CD14-positive monocyte (primary cell): ENCODE measurements around the gene DIS3L2. TPM values are rescaled to one million over a fixed set of nuclear protein-coding genes. Genes with fewer than 3 reads are reported as not detected.

Source experiments
- DNase-seq, 3 donors: peaks; one replicate each; pipeline ENCODE4 v3.0.0-alpha.2; 2011 to 2022
- H2AFZ ChIP-seq: 2 replicates; pipeline ENCODE4 v1.6.0; 2012; ENCODE audit warnings: mild to moderate bottlenecking, low read depth, low read length, inconsistent platforms; ENCODE audit not compliant: insufficient read depth, poor library complexity, severe bottlenecking
- H3K27ac ChIP-seq, 2 donors: 1 replicate in 1 of 2; 2 replicates in 1 of 2; pipeline ENCODE4 v1.5.1; 2012 to 2013; ENCODE audit warnings: low read length in 2 of 2, control low read depth in 1 of 2, inconsistent platforms in 1 of 2, low read depth in 1 of 2, mild to moderate bottlenecking in 1 of 2
- H3K27me3 ChIP-seq, 2 donors: one replicate each; pipeline versions ENCODE4 v1.6.0 to v1.6.1; 2011 to 2013; ENCODE audit warnings: low read length in 2 of 2; ENCODE audit not compliant: control insufficient read depth in 2 of 2, insufficient read depth in 2 of 2
- H3K36me3 ChIP-seq, 2 donors: replicated peaks in 1 of 2; 1 replicate in 1 of 2; 2 replicates in 1 of 2; pipeline versions ENCODE4 v1.5.1 to v1.6.1; 2012 to 2013; ENCODE audit warnings: low read length in 2 of 2, control low read depth in 1 of 2, inconsistent platforms in 1 of 2, mild to moderate bottlenecking in 1 of 2; ENCODE audit not compliant: insufficient read depth in 2 of 2, control insufficient read depth in 1 of 2
- H3K4me1 ChIP-seq, 2 donors: 1 replicate in 1 of 2; 2 replicates in 1 of 2; pipeline versions ENCODE4 v1.5.1 to v1.6.1; 2012 to 2013; ENCODE audit warnings: low read length in 2 of 2, control low read depth in 1 of 2, inconsistent platforms in 1 of 2, mild to moderate bottlenecking in 1 of 2, moderate library complexity in 1 of 2; ENCODE audit not compliant: insufficient read depth in 2 of 2, control insufficient read depth in 1 of 2
- H3K4me2 ChIP-seq: replicated peaks from 2 replicates; pipeline ENCODE3; 2012; ENCODE audit warnings: low read length, moderate library complexity, mild to moderate bottlenecking; ENCODE audit not compliant: poor library complexity, severe bottlenecking; ENCODE audit errors: extremely low read depth
- H3K4me3 ChIP-seq, 3 experiments: fragments of 200-600 bp in 1 of 3; sonication (generic) in 1 of 3; replicated peaks in 1 of 3; 1 replicate in 2 of 3; 2 replicates in 1 of 3; pipeline ENCODE4 v1.5.1; 2011 to 2013; ENCODE audit warnings: low read length in 3 of 3, mild to moderate bottlenecking in 3 of 3, control low read depth in 2 of 3, low read depth in 2 of 3, inconsistent platforms in 1 of 3, moderate library complexity in 1 of 3
- H3K79me2 ChIP-seq: 2 replicates; pipeline ENCODE4 v1.6.0; 2012; ENCODE audit warnings: mild to moderate bottlenecking, control low read depth, inconsistent platforms, low read length, moderate library complexity; ENCODE audit not compliant: insufficient read depth
- H3K9ac ChIP-seq: 2 replicates; pipeline ENCODE4 v1.6.0; 2017; ENCODE audit warnings: low read length, mild to moderate bottlenecking; ENCODE audit not compliant: insufficient read depth, poor library complexity, severe bottlenecking
- H3K9me3 ChIP-seq, 2 donors: replicated peaks in 1 of 2; 1 replicate in 1 of 2; 2 replicates in 1 of 2; pipeline versions ENCODE4 v1.5.1 to v1.6.1; 2012 to 2013; ENCODE audit warnings: low read length in 2 of 2, control low read depth in 1 of 2; ENCODE audit not compliant: control insufficient read depth in 1 of 2, insufficient read depth in 1 of 2
- H4K20me1 ChIP-seq: 2 replicates; pipeline ENCODE4 v1.6.0; 2012; ENCODE audit warnings: mild to moderate bottlenecking, low read length, control low read depth, moderate library complexity; ENCODE audit not compliant: insufficient read depth
- H3K27ac Mint-ChIP-seq, 7 donors: one replicate each; pipeline ENCODE4 v1.8.0; 2020; ENCODE audit warnings: mild to moderate bottlenecking in 7 of 7, mixed read lengths in 7 of 7, moderate library complexity in 6 of 7, inconsistent platforms in 2 of 7
- H3K27me3 Mint-ChIP-seq, 3 donors: one replicate each; pipeline ENCODE4 v1.8.0; 2021 to 2022; ENCODE audit warnings: low read depth in 3 of 3, mild to moderate bottlenecking in 3 of 3, mixed read lengths in 3 of 3, moderate library complexity in 3 of 3, inconsistent platforms in 1 of 3
- H3K36me3 Mint-ChIP-seq, 2 donors: one replicate each; pipeline ENCODE4 v1.8.0; 2020; ENCODE audit warnings: mixed read lengths in 2 of 2, inconsistent platforms in 1 of 2, mild to moderate bottlenecking in 1 of 2
- H3K4me1 Mint-ChIP-seq: one replicate; pipeline ENCODE4 v1.8.0; 2020; ENCODE audit warnings: mild to moderate bottlenecking, mixed read lengths
- H3K4me3 Mint-ChIP-seq, 2 donors: one replicate each; pipeline ENCODE4 v1.8.0; 2020; ENCODE audit warnings: mild to moderate bottlenecking in 2 of 2, mixed read lengths in 2 of 2, moderate library complexity in 1 of 2
- H3K9me3 Mint-ChIP-seq, 7 donors: one replicate each; pipeline ENCODE4 v1.8.0; 2020 to 2022; ENCODE audit warnings: mixed read lengths in 7 of 7, mild to moderate bottlenecking in 6 of 7, moderate library complexity in 6 of 7, inconsistent platforms in 2 of 7
- CTCF ChIP-seq: fragments of 200-600 bp; IDR thresholded peaks from one replicate; pipeline ENCODE4 v1.8.0; 2022; ENCODE audit warnings: antibody characterized with exemption, mild to moderate bottlenecking
- WGBS: methylation state at CpG from one replicate; pipeline ENCODE4 v1.1.5; 2013; ENCODE audit warnings: missing lambda C conversion rate; ENCODE audit not compliant: insufficient coverage; 5-methylcytosine and 5-hydroxymethylcytosine counted together
- intact Hi-C, 2 donors: fragments of 100-400 bp; cut with micrococcal nuclease; formaldehyde crosslinking; loops; one replicate each; pipeline versions ENCODE4 v1.15.0 to v1.15.1; 2023
- polyA plus RNA-seq, 3 donors: library from polyadenylated mRNA; depleted of rRNA in 1 of 3; unstranded in 2 of 3; stranded (reverse) in 1 of 3; fragments of 300-500 nt in 2 of 3; fragments of >200 nt in 1 of 3; fragmentation: Illumina TruSeq in 2 of 3; gene quantifications; 1 replicate in 2 of 3; 2 replicates in 1 of 3; pipeline ENCODE4 v1.2.3, GENCODE V29; 2012 to 2021

The DIS3L2 gene
- polyA plus RNA-seq, 3 donors = 6.0 to 21.7 (median 6.4) TPM

- H3K79me2 ChIP-seq = no peaks in the 10 kb centered on the region
- no peaks in the 10 kb centered on the region for H3K27me3 ChIP-seq
- H3K36me3 Mint-ChIP-seq = peaks cover 11 to 14% of the 10 kb centered on the region in 2 donors
- no peak for TF ChIP-seq CTCF
- no peaks in the 10 kb centered on the region for H3K4me1 Mint-ChIP-seq
- no peaks in the 10 kb centered on the region for H3K4me1 ChIP-seq
- peak overlapping the region in 1 of 7 donors; percentile 19 for H3K27ac Mint-ChIP-seq
- H3K36me3 ChIP-seq = no peaks in the 10 kb centered on the region
- no peaks in the 10 kb centered on the region for H3K9me3 ChIP-seq
- intact Hi-C loops = no loop called here
- no peak overlapping the region for H2AFZ ChIP-seq
- H3K27me3 Mint-ChIP-seq = no peaks in the 10 kb centered on the region
- no peak overlapping the region for H3K9ac ChIP-seq
- H4K20me1 ChIP-seq = no peaks in the 10 kb centered on the region
- no peak for DNase-seq
- peaks cover 0 to 1% (median 0%) of the 10 kb centered on the region in 7 donors for H3K9me3 Mint-ChIP-seq
- no peak overlapping the region for H3K4me3 Mint-ChIP-seq
- H3K4me2 ChIP-seq = no peak overlapping the region
- H3K4me3 ChIP-seq = no peak overlapping the region
- H3K27ac ChIP-seq = no peak overlapping the region
These were observed 159.4 kb downstream of the DIS3L2 start for GRCh38 chr2:232120911-232121310.

GRCh38 chr2:232124309-232124708, 162.8 kb downstream of the DIS3L2 start:
- no peak overlapping the region for H2AFZ ChIP-seq
- intact Hi-C loops = no loop called here
- Mint-ChIP-seq H3K27me3 (no peaks in the 10 kb centered on the region), H3K9me3 (peaks cover 0 to 1% (median 0%) of the 10 kb centered on the region in 7 donors), H3K4me3 (no peak overlapping the region), H3K27ac (no peak overlapping the region), H3K4me1 (peaks cover 5% of the 10 kb centered on the region), H3K36me3 (peaks cover 9 to 11% of the 10 kb centered on the region in 2 donors)
- no peak overlapping the region for H3K27ac ChIP-seq
- H3K9ac ChIP-seq = no peak overlapping the region
- no peak for TF ChIP-seq CTCF
- H3K4me2 ChIP-seq = no peak overlapping the region
- H3K4me3 ChIP-seq = no peak overlapping the region
- no peaks in the 10 kb centered on the region for H3K9me3 ChIP-seq
- H3K27me3 ChIP-seq = no peaks in the 10 kb centered on the region
- no CpG with 5 or more reads among the region's 1 CpG for WGBS
- no peaks in the 10 kb centered on the region for H4K20me1 ChIP-seq
- no peaks in the 10 kb centered on the region for H3K36me3 ChIP-seq
- no peaks in the 10 kb centered on the region for H3K4me1 ChIP-seq
- no peak for DNase-seq
- no peaks in the 10 kb centered on the region for H3K79me2 ChIP-seq
